HL-60 (cell line): Measurements from ENCODE around the gene MRPS18C.

Experiments
- CTCF ChIP-seq: IDR thresholded peaks from one replicate; pipeline ENCODE4 v1.5.1; 2011; ENCODE audit warnings: low read length, control low read depth, inconsistent platforms; ENCODE audit not compliant: insufficient read depth
- GABPA ChIP-seq: IDR thresholded peaks from 2 replicates; pipeline ENCODE4 v1.6.1; 2012; ENCODE audit warnings: low read depth
- POLR2AphosphoS5 ChIP-seq: IDR thresholded peaks from 2 replicates; pipeline ENCODE4 v1.6.1; 2012; ENCODE audit warnings: low read depth
- REST ChIP-seq: IDR thresholded peaks from 2 replicates; pipeline ENCODE4 v1.6.1; 2012; ENCODE audit warnings: low read depth; ENCODE audit not compliant: insufficient replicate concordance
- SPI1 ChIP-seq: IDR thresholded peaks from 2 replicates; pipeline ENCODE4 v1.6.1; 2012; ENCODE audit warnings: low read depth, mild to moderate bottlenecking, borderline replicate concordance

GRCh38 chr4:83408908-83409307, 47.0 kb upstream of the MRPS18C start:
- TF ChIP-seq CTCF (no peak), REST (no peak), POLR2AphosphoS5 (no peak), SPI1 (no peak), GABPA (no peak)
